ENCODE measurements around the gene HCCS. TPM values are rescaled to one million over a fixed set of nuclear protein-coding genes. Genes with fewer than 3 reads are reported as not detected.
A peak's percentile ranks its signal among the peaks of the same experiment; 100 is the strongest.

The HCCS gene
- total and polyA plus RNA-seq, 2 donors (not counting 3 experiments of a cell fraction or from before 2014, with no cell fraction given): 16.9 to 39.3 TPM

DNA sequence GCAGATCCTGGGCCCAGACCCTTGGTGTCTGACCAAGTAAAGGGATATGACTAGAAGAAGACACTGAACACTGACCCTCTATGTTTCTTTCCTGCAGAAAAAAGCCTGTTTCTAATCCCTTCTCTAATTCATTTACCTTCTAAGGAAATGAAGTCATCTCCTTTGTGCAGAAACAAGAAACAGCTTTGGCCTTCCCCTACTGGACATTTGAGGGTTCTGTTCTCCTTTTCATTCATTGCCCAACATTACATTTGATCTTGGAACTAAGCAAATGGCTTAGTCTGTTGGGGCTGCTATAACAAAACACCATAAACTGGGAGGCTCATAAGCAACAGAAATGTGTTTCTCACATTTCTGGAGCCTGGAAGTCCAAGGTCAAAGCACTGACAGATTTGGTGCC lies 20.0 kb downstream of the HCCS start:
- POLR2A ChIA-PET: no interaction called here
- H4K20me1 ChIP-seq (replicated peaks; ENCODE audit: control insufficient read depth, extremely low read depth, insufficient read depth, low read length): no peaks in the 10 kb centered on the region
- H3K9ac ChIP-seq (replicated peaks; ENCODE audit: extremely low read depth, insufficient read depth, low read length): no peak overlapping the region
- H3K36me3 ChIP-seq (ENCODE audit: control insufficient read depth in 2 of 2, extremely low read depth in 1 of 2, insufficient read depth in 2 of 2, low read length in 2 of 2): no peaks in the 10 kb centered on the region
- H3K27me3 ChIP-seq (ENCODE audit: control insufficient read depth in 2 of 2, insufficient read depth in 2 of 2, low read length in 2 of 2): no peaks in the 10 kb centered on the region
- H2AFZ ChIP-seq (ENCODE audit: low read depth, low read length): no peak overlapping the region
- H3K9me1 ChIP-seq (replicated peaks; ENCODE audit: control insufficient read depth, extremely low read depth, insufficient read depth, low read length): no peaks in the 10 kb centered on the region
- H3K27ac ChIP-seq (ENCODE audit: insufficient read depth, low read depth, low read length): no peak overlapping the region
- intact Hi-C loops (cut with micrococcal nuclease): no loop called here
- no peak overlapping the region for H3K4me2 ChIP-seq (ENCODE audit: insufficient read depth, low read length)
- dilution Hi-C loops (cut with MboI; ENCODE audit: extremely low pct_ligation_motif_present, low sequenced_read_pairs): no loop called here
- FAIRE-seq (peak; percentile 68), DNase-seq (ENCODE audit: low read depth, low spot score) (no peak)
- H3K4me3 ChIP-seq (replicated peaks in 1 of 3; ENCODE audit: insufficient read depth in 1 of 3, low read depth in 1 of 3, low read length in 3 of 3): no peak overlapping the region
- no peaks in the 10 kb centered on the region for H3K79me2 ChIP-seq (ENCODE audit: control insufficient read depth, insufficient read depth, low read length)
- BruUV-seq (replicated peaks): no TSS peak
- no peaks in the 10 kb centered on the region for H3K4me1 ChIP-seq (ENCODE audit: control insufficient read depth, extremely low read depth, insufficient read depth, low read length)
- no peaks in the 10 kb centered on the region for H3K9me3 ChIP-seq (replicated peaks; ENCODE audit: control insufficient read depth, insufficient read depth, low read length)
- CTCF ChIA-PET: no interaction called here
- no peak for TF ChIP-seq EZH2 (IDR thresholded peaks at IDR 0.05; ENCODE audit: borderline replicate concordance, low read depth, low read length, severe bottlenecking)
- TF ChIP-seq FOS (IDR thresholded peaks at IDR 0.05; ENCODE audit: borderline replicate concordance, insufficient read depth, low read length): no peak
- TF ChIP-seq MYC (IDR thresholded peaks at IDR 0.05; ENCODE audit: low read depth, low read length): no peak
- TF ChIP-seq POLR2A (IDR thresholded peaks at IDR 0.05; ENCODE audit: low read depth, low read length): no peak
- TF ChIP-seq JUN (IDR thresholded peaks at IDR 0.05; ENCODE audit: borderline replicate concordance, insufficient read depth, insufficient read length, low read depth): no peak
- no peak for TF ChIP-seq GATA2 (IDR thresholded peaks at IDR 0.05; ENCODE audit: insufficient read depth, insufficient read length, low read depth, low read length)
- TF ChIP-seq, protein P1, sequence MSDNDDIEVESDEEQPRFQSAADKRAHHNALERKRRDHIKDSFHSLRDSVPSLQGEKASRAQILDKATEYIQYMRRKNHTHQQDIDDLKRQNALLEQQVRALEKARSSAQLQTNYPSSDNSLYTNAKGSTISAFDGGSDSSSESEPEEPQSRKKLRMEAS (IDR thresholded peaks at IDR 0.05; ENCODE audit: insufficient read depth, insufficient read length): no peak
- TF ChIP-seq POLR2AphosphoS5 (IDR thresholded peaks at IDR 0.05; ENCODE audit: insufficient read depth, low read depth, low read length): no peak
- TF ChIP-seq, protein P2, sequence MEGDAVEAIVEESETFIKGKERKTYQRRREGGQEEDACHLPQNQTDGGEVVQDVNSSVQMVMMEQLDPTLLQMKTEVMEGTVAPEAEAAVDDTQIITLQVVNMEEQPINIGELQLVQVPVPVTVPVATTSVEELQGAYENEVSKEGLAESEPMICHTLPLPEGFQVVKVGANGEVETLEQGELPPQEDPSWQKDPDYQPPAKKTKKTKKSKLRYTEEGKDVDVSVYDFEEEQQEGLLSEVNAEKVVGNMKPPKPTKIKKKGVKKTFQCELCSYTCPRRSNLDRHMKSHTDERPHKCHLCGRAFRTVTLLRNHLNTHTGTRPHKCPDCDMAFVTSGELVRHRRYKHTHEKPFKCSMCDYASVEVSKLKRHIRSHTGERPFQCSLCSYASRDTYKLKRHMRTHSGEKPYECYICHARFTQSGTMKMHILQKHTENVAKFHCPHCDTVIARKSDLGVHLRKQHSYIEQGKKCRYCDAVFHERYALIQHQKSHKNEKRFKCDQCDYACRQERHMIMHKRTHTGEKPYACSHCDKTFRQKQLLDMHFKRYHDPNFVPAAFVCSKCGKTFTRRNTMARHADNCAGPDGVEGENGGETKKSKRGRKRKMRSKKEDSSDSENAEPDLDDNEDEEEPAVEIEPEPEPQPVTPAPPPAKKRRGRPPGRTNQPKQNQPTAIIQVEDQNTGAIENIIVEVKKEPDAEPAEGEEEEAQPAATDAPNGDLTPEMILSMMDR (IDR thresholded peaks at IDR 0.05; ENCODE audit: extremely low read depth in 1 of 2, insufficient read depth in 1 of 2, low read depth in 1 of 2, low read length in 2 of 2): no peak

Data from endothelial cell of umbilical vein (primary cell).